CD4-positive, alpha-beta memory T cell (primary cell): ENCODE measurements around the gene BAG3. TPM values are rescaled to one million over a fixed set of nuclear protein-coding genes. Genes with fewer than 3 reads are reported as not detected.
A peak's percentile ranks its signal among the peaks of the same experiment; 100 is the strongest.

ENCODE experiments used
- CTCF ChIA-PET: fragments of 350-600 bp; sonication (Branson Sonifier 250); formaldehyde crosslinking; loops from one replicate; lab custom pipeline; 2021; ENCODE audit warnings: inconsistent platforms; ENCODE audit not compliant: partially characterized antibody; lab: Charles Lee
- POLR2A ChIA-PET: fragments of 350-600 bp; sonication (Branson Sonifier 250); formaldehyde crosslinking; loops from one replicate; lab custom pipeline; 2021; ENCODE audit not compliant: partially characterized antibody; lab: Charles Lee
- DNase-seq, 5 donors: peaks; one replicate each; pipeline versions ENCODE4 v3.0.0 to v3.0.0-alpha.2; 2020 to 2022; ENCODE audit warnings: mixed read lengths in 1 of 5
- H3K27ac ChIP-seq: one replicate; pipeline ENCODE4 v1.7.0; 2013; ENCODE audit warnings: low read depth, low read length
- H3K27me3 ChIP-seq: 2 replicates; pipeline ENCODE4 v1.7.0; 2013; ENCODE audit warnings: mild to moderate bottlenecking, low read length, moderate library complexity; ENCODE audit not compliant: insufficient read depth
- H3K36me3 ChIP-seq: 2 replicates; pipeline ENCODE4 v1.7.0; 2013; ENCODE audit warnings: mild to moderate bottlenecking, low read length, moderate library complexity; ENCODE audit not compliant: insufficient read depth
- H3K4me1 ChIP-seq: 2 replicates; pipeline ENCODE4 v1.7.0; 2013; ENCODE audit warnings: mild to moderate bottlenecking, low read length, moderate library complexity; ENCODE audit not compliant: insufficient read depth
- H3K4me3 ChIP-seq, 2 donors: one replicate each; pipeline ENCODE4 v1.7.0; 2013; ENCODE audit warnings: low read length in 2 of 2, mild to moderate bottlenecking in 1 of 2
- H3K9me3 ChIP-seq, 2 donors: one replicate each; pipeline ENCODE4 v1.7.0; 2013; ENCODE audit warnings: low read length in 2 of 2, control low read depth in 1 of 2; ENCODE audit not compliant: control insufficient read depth in 1 of 2
- H3K27ac Mint-ChIP-seq, 7 donors: one replicate each; pipeline ENCODE4 v1.8.0; 2020 to 2021; ENCODE audit warnings: mixed read lengths in 7 of 7, mild to moderate bottlenecking in 6 of 7, inconsistent platforms in 3 of 7, moderate library complexity in 3 of 7
- H3K27me3 Mint-ChIP-seq, 2 donors: one replicate each; pipeline ENCODE4 v1.8.0; 2020 to 2021; ENCODE audit warnings: mixed read lengths in 2 of 2
- H3K36me3 Mint-ChIP-seq, 2 donors: one replicate each; pipeline ENCODE4 v1.8.0; 2020 to 2021; ENCODE audit warnings: mixed read lengths in 2 of 2, inconsistent platforms in 1 of 2, mild to moderate bottlenecking in 1 of 2
- H3K4me1 Mint-ChIP-seq, 4 donors: one replicate each; pipeline ENCODE4 v1.8.0; 2020 to 2021; ENCODE audit warnings: mixed read lengths in 4 of 4, mild to moderate bottlenecking in 1 of 4
- H3K4me3 Mint-ChIP-seq, 8 donors: one replicate each; pipeline ENCODE4 v1.8.0; 2020 to 2021; ENCODE audit warnings: mixed read lengths in 8 of 8, mild to moderate bottlenecking in 7 of 8, moderate library complexity in 6 of 8, inconsistent platforms in 3 of 8
- H3K9me3 Mint-ChIP-seq, 8 donors: one replicate each; pipeline ENCODE4 v1.8.0; 2020 to 2021; ENCODE audit warnings: mixed read lengths in 8 of 8, mild to moderate bottlenecking in 5 of 8, inconsistent platforms in 3 of 8, moderate library complexity in 1 of 8
- intact Hi-C: fragments of 100-400 bp; cut with micrococcal nuclease; formaldehyde crosslinking; loops from one replicate; pipeline ENCODE4 v1.15.1; 2023
- polyA plus RNA-seq, 2 donors: library from polyadenylated mRNA; unstranded; fragments of 300-500 nt; fragmentation: Illumina TruSeq; gene quantifications; one replicate each; pipeline ENCODE4 v1.2.3, GENCODE V29; 2021
- total RNA-seq, 2 experiments: library from RNA; stranded (reverse); gene quantifications; one replicate each; pipeline ENCODE4 v1.2.3, GENCODE V29; 2021

BAG3 gene
- total and polyA plus RNA-seq, 4 experiments from 2014 or later: 8.5 to 27.3 (median 21.2) TPM

DNA sequence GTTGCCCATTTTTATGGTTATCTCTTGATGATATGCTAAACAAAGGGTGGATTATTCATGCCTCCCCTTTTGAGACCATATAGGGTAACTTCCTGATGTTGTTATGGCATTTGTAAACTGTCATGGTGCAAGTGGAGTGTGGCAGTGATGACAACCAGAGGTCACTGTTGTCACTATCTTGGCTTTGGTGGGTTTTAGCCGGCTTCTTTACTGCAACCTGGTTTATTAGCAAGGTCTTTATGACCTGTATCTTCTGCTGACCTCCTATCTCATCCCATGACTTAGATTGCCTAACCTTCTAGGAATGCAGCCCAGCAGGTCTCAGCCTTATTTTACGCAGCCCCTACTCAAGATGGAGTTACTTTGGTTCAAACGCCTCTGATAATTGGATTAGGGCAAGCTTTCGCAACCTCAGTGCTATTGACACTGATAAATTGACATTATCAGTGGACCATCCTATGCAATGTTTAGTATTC, 36.9 kb downstream of the BAG3 start:
- Histone ChIP-seq H3K36me3 (no peaks in the 10 kb centered on the region), H3K9me3 (no peaks in the 10 kb centered on the region), H3K27me3 (no peaks in the 10 kb centered on the region), H3K4me1 (peaks cover 13% of the 10 kb centered on the region), H3K27ac (no peak overlapping the region), H3K4me3 (no peak overlapping the region)
- H3K27me3 Mint-ChIP-seq: no peaks in the 10 kb centered on the region
- intact Hi-C loops: no loop called here
- peak overlapping the region in 1 of 7 donors; percentile 77 for H3K27ac Mint-ChIP-seq
- H3K9me3 Mint-ChIP-seq: no peaks in the 10 kb centered on the region
- H3K4me3 Mint-ChIP-seq: no peak overlapping the region
- ChIA-PET POLR2A (interaction anchor here (1.2 to 1.4 kb wide), 2 partner anchors 38 to 61 kb away, joined by 4 to 6 read pairs; partner anchors contain the start of gene INPP5F), CTCF (interaction anchor here (0.7 to 10.0 kb wide), 15 partner anchors 7 to 224 kb away, joined by 3 to 105 read pairs (median 7); partner anchors contain the start of gene INPP5F)
- no peaks in the 10 kb centered on the region for H3K36me3 Mint-ChIP-seq
- no peak for DNase-seq
- H3K4me1 Mint-ChIP-seq: peaks cover 3 to 17% (median 10%) of the 10 kb centered on the region in 4 donors

DNA sequence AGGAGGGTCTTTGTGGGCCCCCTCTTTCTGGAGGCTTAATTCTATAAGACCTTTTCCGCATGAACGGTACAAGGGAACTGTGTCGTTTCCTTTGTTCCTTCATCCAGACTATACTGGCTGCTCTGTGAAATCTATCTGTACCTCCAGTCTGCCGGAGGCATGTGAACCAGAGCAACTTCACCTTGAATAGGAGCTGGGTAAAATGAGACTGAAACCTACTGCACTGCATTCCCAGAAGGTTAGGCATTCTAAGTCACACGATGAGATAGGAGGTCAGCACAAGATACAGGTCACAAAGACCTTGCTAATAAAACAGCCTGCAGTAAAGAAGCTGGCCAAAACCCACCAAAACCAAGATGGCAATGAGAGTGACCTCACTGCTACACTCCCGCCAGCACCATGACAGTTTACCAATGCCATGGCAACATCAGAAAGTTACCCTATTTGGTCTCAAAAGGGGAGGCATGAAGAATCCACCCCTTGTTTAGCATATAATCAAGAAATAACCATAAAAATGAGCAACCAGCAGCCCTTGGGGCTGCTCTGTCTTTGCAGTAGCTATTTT, 37.9 kb downstream of the BAG3 start:
- POLR2A ChIA-PET: no interaction called here
- DNase-seq: no peak
- Histone ChIP-seq H3K36me3 (no peaks in the 10 kb centered on the region), H3K4me3 (no peak overlapping the region), H3K9me3 (no peaks in the 10 kb centered on the region), H3K27me3 (no peaks in the 10 kb centered on the region), H3K4me1 (peaks cover 13% of the 10 kb centered on the region), H3K27ac (no peak overlapping the region)
- Mint-ChIP-seq H3K27me3 (no peaks in the 10 kb centered on the region), H3K4me1 (peaks cover 3 to 17% (median 10%) of the 10 kb centered on the region in 4 donors), H3K9me3 (no peaks in the 10 kb centered on the region), H3K36me3 (no peaks in the 10 kb centered on the region), H3K4me3 (no peak overlapping the region), H3K27ac (no peak overlapping the region)
- intact Hi-C loops: no loop called here
- CTCF ChIA-PET: interaction anchor here (0.7 to 10.0 kb wide), 2 partner anchors 171 to 741 kb away, joined by 3 to 105 read pairs; no protein-coding TSS in a partner anchor

DNA sequence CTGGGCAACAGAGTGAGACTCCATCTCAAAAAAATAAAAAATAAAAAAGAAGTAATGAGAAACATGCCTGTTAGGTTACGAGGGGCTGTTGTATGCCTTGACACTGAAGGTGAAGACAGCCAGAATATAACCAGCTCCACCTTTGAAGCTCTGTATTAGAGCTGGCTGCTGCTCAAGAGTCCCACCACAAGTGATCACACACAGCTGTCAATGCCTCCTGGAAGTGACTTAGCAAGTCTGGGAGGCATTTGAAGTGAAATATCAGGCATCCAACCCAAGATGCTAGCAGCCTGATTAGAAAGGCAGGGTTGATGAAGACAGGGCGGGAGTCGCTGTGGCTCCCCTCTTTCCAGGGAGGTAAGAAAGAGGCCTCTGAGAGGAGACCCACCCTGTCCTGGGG, 40.5 kb downstream of the BAG3 start:
- ChIA-PET POLR2A (no interaction called here), CTCF (interaction anchor here (2.0 kb wide), 1 partner anchor 10 kb away, joined by 4 read pairs; no protein-coding TSS in a partner anchor)
- intact Hi-C loops: no loop called here
- no peak overlapping the region for H3K27ac Mint-ChIP-seq
- H3K36me3 Mint-ChIP-seq: no peaks in the 10 kb centered on the region
- Histone ChIP-seq H3K27ac (no peak overlapping the region), H3K4me1 (peaks cover 8% of the 10 kb centered on the region), H3K9me3 (no peaks in the 10 kb centered on the region), H3K36me3 (no peaks in the 10 kb centered on the region), H3K4me3 (no peak overlapping the region), H3K27me3 (no peaks in the 10 kb centered on the region)
- H3K27me3 Mint-ChIP-seq: peaks cover 0 to 3% of the 10 kb centered on the region in 2 donors
- H3K4me1 Mint-ChIP-seq: peaks cover 3 to 11% (median 5%) of the 10 kb centered on the region in 4 donors
- H3K4me3 Mint-ChIP-seq: no peak overlapping the region
- DNase-seq: no peak
- H3K9me3 Mint-ChIP-seq: no peaks in the 10 kb centered on the region

DNA sequence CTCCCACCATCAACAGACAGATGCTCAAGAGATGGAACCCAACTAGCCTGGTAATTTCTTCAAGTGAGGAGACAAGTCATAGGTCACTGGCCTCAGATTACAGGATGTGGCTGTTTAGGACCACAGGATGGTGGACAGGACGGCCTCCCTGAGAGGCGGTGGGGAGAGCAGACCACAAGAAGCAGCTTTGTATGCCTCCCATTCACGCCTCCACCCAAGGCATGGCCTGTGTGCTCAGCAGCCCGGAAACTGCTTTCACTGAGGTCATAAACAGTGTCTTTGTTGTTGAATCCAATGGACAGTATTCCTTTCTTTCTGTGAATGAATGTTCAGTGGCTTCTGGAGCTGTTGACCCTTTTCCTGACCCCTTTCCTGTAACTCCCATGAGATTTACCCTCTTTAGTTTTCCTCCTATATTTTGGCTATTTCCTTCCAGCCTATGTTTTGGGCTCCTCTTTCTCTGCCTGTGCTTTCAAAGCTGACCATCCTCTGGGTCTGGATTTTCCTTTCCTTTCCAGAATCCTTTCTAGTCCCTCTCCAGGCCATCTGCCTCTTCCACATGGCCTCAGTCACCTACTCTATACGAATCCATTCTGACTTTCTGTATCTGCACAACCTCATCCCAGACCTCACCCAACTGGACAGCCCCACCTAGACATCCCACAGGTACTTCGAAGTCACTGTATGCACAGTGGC, 42.2 kb downstream of the BAG3 start:
- no peak overlapping the region for H3K4me3 Mint-ChIP-seq
- H3K4me1 ChIP-seq: no peaks in the 10 kb centered on the region
- ChIA-PET POLR2A (no interaction called here), CTCF (interaction anchor here (2.0 kb wide), 1 partner anchor 9 kb away, joined by 4 read pairs; no protein-coding TSS in a partner anchor)
- no peaks in the 10 kb centered on the region for H3K27me3 ChIP-seq
- no peaks in the 10 kb centered on the region for H3K36me3 Mint-ChIP-seq
- no peaks in the 10 kb centered on the region for H3K36me3 ChIP-seq
- no peaks in the 10 kb centered on the region for H3K4me1 Mint-ChIP-seq
- H3K9me3 ChIP-seq: no peaks in the 10 kb centered on the region
- no peaks in the 10 kb centered on the region for H3K9me3 Mint-ChIP-seq
- intact Hi-C loops: no loop called here
- H3K27ac Mint-ChIP-seq: peak overlapping the region in 1 of 7 donors; percentile 66
- no peak for DNase-seq
- no peak overlapping the region for H3K27ac ChIP-seq
- H3K4me3 ChIP-seq: no peak overlapping the region
- H3K27me3 Mint-ChIP-seq: peaks cover 0 to 5% of the 10 kb centered on the region in 2 donors

DNA sequence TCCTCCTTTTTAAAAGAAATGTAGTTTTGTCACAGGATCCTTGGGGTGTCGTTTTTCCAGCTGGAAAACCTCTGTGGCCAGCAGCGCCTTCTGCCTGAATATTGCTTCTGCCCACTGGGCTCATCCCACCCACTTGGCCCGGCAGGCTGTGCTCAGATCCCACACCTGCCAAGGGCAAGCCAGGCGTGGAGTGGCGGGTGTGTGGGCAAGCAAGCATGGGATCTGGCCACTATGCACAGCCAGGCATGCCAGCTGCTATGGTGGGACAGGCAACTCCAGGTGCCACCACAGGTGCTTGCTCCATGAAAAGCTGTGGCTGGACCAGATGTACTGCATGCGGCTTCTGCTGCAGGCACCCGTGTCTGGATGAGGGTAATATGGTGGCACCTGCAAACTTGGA, 43.4 kb downstream of the BAG3 start:
- Histone ChIP-seq H3K4me1 (no peaks in the 10 kb centered on the region), H3K27me3 (no peaks in the 10 kb centered on the region), H3K9me3 (no peaks in the 10 kb centered on the region), H3K27ac (no peak overlapping the region), H3K36me3 (no peaks in the 10 kb centered on the region), H3K4me3 (no peak overlapping the region)
- no peaks in the 10 kb centered on the region for H3K36me3 Mint-ChIP-seq
- H3K4me3 Mint-ChIP-seq: no peak overlapping the region
- CTCF ChIA-PET: interaction anchor here (2.3 kb wide), 1 partner anchor 8 kb away, joined by 17 read pairs; no protein-coding TSS in a partner anchor
- POLR2A ChIA-PET: no interaction called here
- peaks cover 0 to 7% of the 10 kb centered on the region in 2 donors for H3K27me3 Mint-ChIP-seq
- no peak overlapping the region for H3K27ac Mint-ChIP-seq
- DNase-seq: no peak
- intact Hi-C loops: no loop called here
- no peaks in the 10 kb centered on the region for H3K4me1 Mint-ChIP-seq
- no peaks in the 10 kb centered on the region for H3K9me3 Mint-ChIP-seq

DNA sequence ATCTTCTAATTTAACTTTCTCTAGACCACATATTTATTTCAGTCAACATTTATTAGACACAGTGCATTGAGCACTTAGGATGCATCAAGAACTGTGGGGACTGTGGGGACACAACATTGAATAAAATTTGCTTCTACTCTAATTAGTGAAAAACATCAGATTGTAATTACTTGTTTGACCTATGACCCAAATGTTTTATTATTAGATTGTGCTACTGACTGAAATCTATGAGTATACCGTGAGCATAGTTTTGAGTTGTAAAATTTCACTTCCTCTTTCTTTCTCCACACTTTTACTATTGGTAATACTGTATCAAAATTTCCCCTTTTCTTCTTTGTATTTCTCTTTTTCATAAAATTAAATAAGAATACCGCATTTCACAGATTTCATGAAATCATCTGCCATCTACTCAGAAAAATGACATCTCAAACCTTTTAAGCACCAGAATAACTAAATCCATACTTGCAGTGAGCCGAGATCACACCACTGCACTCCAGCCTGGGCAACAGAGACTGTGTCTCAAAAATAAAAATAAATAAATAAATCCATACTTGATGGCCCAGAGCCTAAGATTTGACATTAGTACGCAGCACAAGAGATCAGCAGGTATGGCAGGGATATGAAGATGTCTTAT, 49.3 kb downstream of the BAG3 start:
- intact Hi-C loops: no loop called here
- ChIA-PET POLR2A (no interaction called here), CTCF (interaction anchor here (0.7 to 0.8 kb wide), 2 partner anchors 14 to 677 kb away, joined by 4 read pairs; no protein-coding TSS in a partner anchor)
- no peak overlapping the region for H3K4me3 Mint-ChIP-seq
- no peak for DNase-seq
- H3K27ac Mint-ChIP-seq: no peak overlapping the region
- H3K9me3 Mint-ChIP-seq: no peaks in the 10 kb centered on the region
- H3K27me3 ChIP-seq: no peaks in the 10 kb centered on the region
- no peaks in the 10 kb centered on the region for H3K36me3 ChIP-seq
- H3K4me1 Mint-ChIP-seq: peaks cover 6 to 12% (median 9%) of the 10 kb centered on the region in 4 donors
- H3K9me3 ChIP-seq: no peaks in the 10 kb centered on the region
- H3K27ac ChIP-seq: no peak overlapping the region
- peaks cover 2 to 9% of the 10 kb centered on the region in 2 donors for H3K27me3 Mint-ChIP-seq
- no peak overlapping the region for H3K4me3 ChIP-seq
- no peaks in the 10 kb centered on the region for H3K36me3 Mint-ChIP-seq
- H3K4me1 ChIP-seq: peaks cover 11% of the 10 kb centered on the region

DNA sequence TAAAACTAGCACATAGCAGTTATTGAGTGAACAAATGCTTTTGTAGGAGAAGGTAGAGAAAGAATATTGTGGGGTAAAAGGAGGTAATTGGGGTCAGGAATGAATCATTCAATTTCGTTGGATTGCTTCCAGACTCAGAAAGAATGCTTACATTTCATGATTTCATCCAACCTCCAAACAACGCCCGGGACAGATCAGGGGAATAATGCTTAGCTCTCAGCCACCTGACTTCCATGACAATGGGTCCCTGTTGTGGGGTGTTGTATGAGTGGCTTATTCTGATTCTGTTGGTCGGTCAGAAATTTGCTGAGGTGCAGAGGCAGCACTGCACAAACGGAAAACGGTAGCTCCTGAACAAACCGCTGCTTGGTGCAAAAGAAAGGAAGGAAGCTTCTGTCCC, 50.7 kb downstream of the BAG3 start:
- intact Hi-C loops: no loop called here
- Mint-ChIP-seq H3K36me3 (peaks cover 3 to 9% of the 10 kb centered on the region in 2 donors), H3K4me3 (no peak overlapping the region), H3K9me3 (peaks cover 0 to 12% (median 9%) of the 10 kb centered on the region in 8 donors), H3K4me1 (peaks cover 6 to 15% (median 12%) of the 10 kb centered on the region in 4 donors), H3K27ac (no peak overlapping the region), H3K27me3 (peaks cover 2 to 9% of the 10 kb centered on the region in 2 donors)
- Histone ChIP-seq H3K4me3 (no peak overlapping the region), H3K4me1 (peaks cover 17% of the 10 kb centered on the region), H3K36me3 (no peaks in the 10 kb centered on the region), H3K27ac (no peak overlapping the region), H3K9me3 (no peaks in the 10 kb centered on the region), H3K27me3 (no peaks in the 10 kb centered on the region)
- no peak for DNase-seq
- CTCF ChIA-PET: interaction anchor here (1.0 to 1.3 kb wide), 2 partner anchors 9 to 36 kb away, joined by 3 to 4 read pairs; no protein-coding TSS in a partner anchor
- POLR2A ChIA-PET: no interaction called here
